Pulmonary artery endothelial cell (primary cell): ENCODE measurements around the gene GAPDHS. TPM values are rescaled to one million over a fixed set of nuclear protein-coding genes. Genes with fewer than 3 reads are reported as not detected.

Experiments
- DNase-seq: peaks from one replicate; pipeline ENCODE4 v3.0.0-alpha.2; 2011; ENCODE audit warnings: low read depth, low spot score
- total RNA-seq: library from RNA; depleted of rRNA; stranded (reverse); fragments of >200 nt; gene quantifications from 2 replicates; pipeline ENCODE4 v1.2.3, GENCODE V29; 2014

Gene GAPDHS
- total RNA-seq, 1 donor from 2014 or later, result not detected

- no peak for DNase-seq
Observed at GRCh38 chr19:35510626-35510964, 22.7 kb upstream of the GAPDHS start.

GRCh38 chr19:35511337-35511736 is 21.9 kb upstream of the GAPDHS start:
- no peak for DNase-seq

- DNase-seq, result no peak
Observed at GRCh38 chr19:35512831-35513627, 20.2 kb upstream of the GAPDHS start.

- no peak for DNase-seq
Observed at GRCh38 chr19:35513628-35514281, 19.5 kb upstream of the GAPDHS start, which contains the start of gene DMKN. TSS of gene DMKN (minus strand) at chr19:35513649. CDS start at chr19:35513475, 174 bp downstream.

GRCh38 chr19:35514282-35514809 is 18.9 kb upstream of the GAPDHS start:
- no peak for DNase-seq

- no peak for DNase-seq
Observed at GRCh38 chr19:35516310-35516709, 16.9 kb upstream of the GAPDHS start.

GRCh38 chr19:35517342-35517741 is 15.9 kb upstream of the GAPDHS start:
- no peak for DNase-seq

- no peak for DNase-seq
Observed at GRCh38 chr19:35518313-35518712, 14.9 kb upstream of the GAPDHS start.

- no peak for DNase-seq
Observed at GRCh38 chr19:35519291-35519690, 14.0 kb upstream of the GAPDHS start.

- no peak for DNase-seq
Observed at GRCh38 chr19:35521124-35521743, 12.0 kb upstream of the GAPDHS start.

GRCh38 chr19:35522745-35523327 is 10.4 kb upstream of the GAPDHS start:
- DNase-seq, result no peak

GRCh38 chr19:35524181-35524837 is 8.9 kb upstream of the GAPDHS start:
- no peak for DNase-seq

GRCh38 chr19:35525873-35526272 is 7.4 kb upstream of the GAPDHS start:
- no peak for DNase-seq

- no peak for DNase-seq
Observed at GRCh38 chr19:35528218-35529038, 4.8 kb upstream of the GAPDHS start, which contains the start of gene SBSN. TSS of gene SBSN (minus strand) at chr19:35528311. CDS start at chr19:35528281, 30 bp downstream.

- DNase-seq, result no peak
Observed at GRCh38 chr19:35529241-35530218, 3.7 kb upstream of the GAPDHS start.

GRCh38 chr19:35531291-35531690 is 2.0 kb upstream of the GAPDHS start:
- DNase-seq, result no peak

- DNase-seq, result no peak
Observed at GRCh38 chr19:35533822-35534392, 651 bp downstream of the GAPDHS start.

GRCh38 chr19:35534803-35535480 is 1.7 kb downstream of the GAPDHS start:
- DNase-seq, result no peak
